HEK293T (cell line): ENCODE data around the gene PDCD2L.

Experiments
- FOXA1 ChIP-seq: fragments of 450-650 bp; IDR thresholded peaks from 2 replicates; pipeline ENCODE4 v1.6.1; 2016; ENCODE audit warnings: mild to moderate bottlenecking
- FOXK2 ChIP-seq: fragments of 450-650 bp; IDR thresholded peaks from 2 replicates; pipeline ENCODE4 v1.6.1; 2016; ENCODE audit warnings: mild to moderate bottlenecking
- HDGF ChIP-seq: fragments of 450-650 bp; IDR thresholded peaks from 2 replicates; pipeline ENCODE4 v1.6.1; 2017; ENCODE audit warnings: antibody characterized with exemption, borderline replicate concordance
- SP1 ChIP-seq: fragments of 450-650 bp; IDR thresholded peaks from 2 replicates; pipeline ENCODE4 v1.6.1; 2017
- TARDBP ChIP-seq: fragments of 450-650 bp; IDR thresholded peaks from 2 replicates; pipeline ENCODE4 v1.6.1; 2016
- ZNF384 ChIP-seq: fragments of 450-650 bp; IDR thresholded peaks from 2 replicates; pipeline ENCODE4 v1.6.1; 2016

GRCh38 chr19:34360354-34360909, 43.8 kb upstream of the PDCD2L start:
- no peak for TF ChIP-seq TARDBP
- TF ChIP-seq SP1: no peak
- no peak for TF ChIP-seq FOXK2
- no peak for TF ChIP-seq HDGF
- no peak for TF ChIP-seq ZNF384
- no peak for TF ChIP-seq FOXA1
